Ascending aorta (tissue), 2 donors: ENCODE results near the gene STX5. TPM values are rescaled to one million over a fixed set of nuclear protein-coding genes. Genes with fewer than 3 reads are reported as not detected.

Source experiments
- DNase-seq, 2 donors: peaks; one replicate each; pipeline ENCODE4 v3.0.0-alpha.2; 2019; ENCODE audit warnings: low spot score in 2 of 2
- H3K27ac ChIP-seq, 2 donors: fragments of 200-600 bp; sonication (generic); one replicate each; pipeline ENCODE4 v1.5.1; 2016 to 2017; ENCODE audit warnings: mild to moderate bottlenecking in 1 of 2
- H3K27me3 ChIP-seq: fragments of 200-600 bp; sonication (generic); one replicate; pipeline ENCODE4 v1.5.1; 2017
- H3K36me3 ChIP-seq, 2 donors: fragments of 200-600 bp; sonication (generic); one replicate each; pipeline ENCODE4 v1.5.1; 2016
- H3K4me1 ChIP-seq, 2 donors: fragments of 200-600 bp; sonication (generic); one replicate each; pipeline ENCODE4 v1.5.1; 2016 to 2017; ENCODE audit warnings: mild to moderate bottlenecking in 1 of 2
- H3K4me3 ChIP-seq, 2 donors: fragments of 200-600 bp; sonication (generic); one replicate each; pipeline ENCODE4 v1.5.1; 2016 to 2017; ENCODE audit warnings: mild to moderate bottlenecking in 1 of 2
- H3K9me3 ChIP-seq, 2 donors: fragments of 200-600 bp; sonication (generic); one replicate each; pipeline ENCODE4 v1.5.1; 2016
- intact Hi-C: fragments of 100-400 bp; cut with DNase I; formaldehyde crosslinking; loops from one replicate; pipeline ENCODE4 v1.15.1; 2023
- total RNA-seq: library from RNA; depleted of rRNA; stranded (reverse); fragments of >200 nt; gene quantifications from one replicate; pipeline ENCODE4 v1.1.0, GENCODE V29; 2016
- TF ChIP-seq, protein P1 (sequence below), 3 experiments: fragments of 200-600 bp in 2 of 3; fragments of 450-650 bp in 1 of 3; sonication (generic) in 2 of 3; IDR thresholded peaks; one replicate each; pipeline ENCODE4 v1.5.1; 2016 to 2019; ENCODE audit warnings: antibody characterized with exemption in 3 of 3, mild to moderate bottlenecking in 1 of 3, moderate library complexity in 1 of 3

The STX5 gene, protein sequence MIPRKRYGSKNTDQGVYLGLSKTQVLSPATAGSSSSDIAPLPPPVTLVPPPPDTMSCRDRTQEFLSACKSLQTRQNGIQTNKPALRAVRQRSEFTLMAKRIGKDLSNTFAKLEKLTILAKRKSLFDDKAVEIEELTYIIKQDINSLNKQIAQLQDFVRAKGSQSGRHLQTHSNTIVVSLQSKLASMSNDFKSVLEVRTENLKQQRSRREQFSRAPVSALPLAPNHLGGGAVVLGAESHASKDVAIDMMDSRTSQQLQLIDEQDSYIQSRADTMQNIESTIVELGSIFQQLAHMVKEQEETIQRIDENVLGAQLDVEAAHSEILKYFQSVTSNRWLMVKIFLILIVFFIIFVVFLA
- 40.3 TPM for total RNA-seq

DNA sequence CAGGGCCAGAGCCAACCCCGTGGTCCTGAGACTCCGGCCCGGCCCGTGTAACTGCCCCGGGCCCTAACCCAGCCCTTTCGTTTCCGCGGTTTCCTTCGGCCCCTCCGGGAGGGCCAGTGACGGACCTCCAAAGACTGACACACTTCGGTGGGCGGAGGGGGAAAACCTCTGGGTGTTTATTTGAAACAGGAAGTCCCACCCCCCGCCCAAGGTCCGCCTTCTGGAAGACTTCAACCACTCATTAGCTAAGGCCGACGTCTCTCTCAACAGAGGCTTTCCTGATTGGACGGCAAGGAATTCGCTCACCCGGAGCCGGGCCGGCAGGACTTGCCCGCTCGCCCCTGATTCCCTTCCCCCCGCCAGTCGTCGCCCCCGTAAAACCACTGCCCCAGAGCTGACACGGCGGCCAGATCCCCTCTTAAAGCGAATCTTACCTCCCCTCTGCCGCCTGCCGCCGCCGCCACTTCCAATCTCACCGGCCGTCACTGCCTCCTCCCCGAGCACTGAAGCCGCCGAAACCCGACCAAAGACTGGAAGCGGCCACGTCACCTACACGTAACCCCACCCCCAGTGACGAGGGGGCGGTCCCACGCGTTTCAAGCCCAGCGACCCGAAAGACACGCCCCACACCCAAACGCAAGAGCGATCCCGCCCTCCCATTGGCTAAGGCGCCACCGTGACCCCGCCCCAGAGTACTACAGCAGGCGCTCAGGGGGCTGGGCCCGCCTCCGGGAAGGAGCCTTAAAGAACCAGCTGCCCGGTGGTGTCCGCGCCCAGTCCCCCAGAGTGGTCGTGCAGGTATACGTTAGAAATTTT lies at the start of gene STX5:
TSS of gene STX5 (minus strand) at position 532 of the 816 bp plus-strand sequence. CDS start 808 bp downstream, outside the sequence.
- TF ChIP-seq, protein P1, sequence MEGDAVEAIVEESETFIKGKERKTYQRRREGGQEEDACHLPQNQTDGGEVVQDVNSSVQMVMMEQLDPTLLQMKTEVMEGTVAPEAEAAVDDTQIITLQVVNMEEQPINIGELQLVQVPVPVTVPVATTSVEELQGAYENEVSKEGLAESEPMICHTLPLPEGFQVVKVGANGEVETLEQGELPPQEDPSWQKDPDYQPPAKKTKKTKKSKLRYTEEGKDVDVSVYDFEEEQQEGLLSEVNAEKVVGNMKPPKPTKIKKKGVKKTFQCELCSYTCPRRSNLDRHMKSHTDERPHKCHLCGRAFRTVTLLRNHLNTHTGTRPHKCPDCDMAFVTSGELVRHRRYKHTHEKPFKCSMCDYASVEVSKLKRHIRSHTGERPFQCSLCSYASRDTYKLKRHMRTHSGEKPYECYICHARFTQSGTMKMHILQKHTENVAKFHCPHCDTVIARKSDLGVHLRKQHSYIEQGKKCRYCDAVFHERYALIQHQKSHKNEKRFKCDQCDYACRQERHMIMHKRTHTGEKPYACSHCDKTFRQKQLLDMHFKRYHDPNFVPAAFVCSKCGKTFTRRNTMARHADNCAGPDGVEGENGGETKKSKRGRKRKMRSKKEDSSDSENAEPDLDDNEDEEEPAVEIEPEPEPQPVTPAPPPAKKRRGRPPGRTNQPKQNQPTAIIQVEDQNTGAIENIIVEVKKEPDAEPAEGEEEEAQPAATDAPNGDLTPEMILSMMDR (IDR thresholded peaks at IDR 0.05) = no peak
- Histone ChIP-seq H3K27ac (peak within 1 kb of the TSS; percentile 90 to 95), H3K4me3 (peak within 1 kb of the TSS; percentile 74 to 77), H3K4me1 (peaks cover 0 to 31% of the 10 kb centered on the region in 2 donors), H3K36me3 (peaks cover 22 to 32% of the 10 kb centered on the region in 2 donors), H3K27me3 (no peaks in the 10 kb centered on the region), H3K9me3 (no peaks in the 10 kb centered on the region)
- DNase-seq = peak; percentile 96 to 100
- intact Hi-C loops = loop anchor here (1.0 to 5.0 kb wide), 7 partner anchors 8 to 219 kb away; partner anchors contain the start of genes BSCL2, EML3, GNG3 and HNRNPUL2

DNA sequence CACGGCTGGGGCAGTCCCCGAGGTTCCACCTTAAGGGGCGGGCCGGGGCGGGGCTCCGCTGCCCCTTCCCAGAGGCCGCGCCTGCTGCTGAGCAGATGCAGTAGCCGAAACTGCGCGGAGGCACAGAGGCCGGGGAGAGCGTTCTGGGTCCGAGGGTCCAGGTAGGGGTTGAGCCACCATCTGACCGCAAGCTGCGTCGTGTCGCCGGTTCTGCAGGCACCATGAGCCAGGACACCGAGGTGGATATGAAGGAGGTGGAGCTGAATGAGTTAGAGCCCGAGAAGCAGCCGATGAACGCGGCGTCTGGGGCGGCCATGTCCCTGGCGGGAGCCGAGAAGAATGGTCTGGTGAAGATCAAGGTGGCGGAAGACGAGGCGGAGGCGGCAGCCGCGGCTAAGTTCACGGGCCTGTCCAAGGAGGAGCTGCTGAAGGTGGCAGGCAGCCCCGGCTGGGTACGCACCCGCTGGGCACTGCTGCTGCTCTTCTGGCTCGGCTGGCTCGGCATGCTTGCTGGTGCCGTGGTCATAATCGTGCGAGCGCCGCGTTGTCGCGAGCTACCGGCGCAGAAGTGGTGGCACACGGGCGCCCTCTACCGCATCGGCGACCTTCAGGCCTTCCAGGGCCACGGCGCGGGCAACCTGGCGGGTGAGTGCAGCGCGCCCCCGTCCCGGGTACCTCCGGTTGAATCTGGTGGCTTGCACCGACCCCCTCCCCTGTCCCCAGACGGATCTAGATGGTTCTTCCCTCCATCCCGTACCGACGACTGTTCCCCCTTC lies 49.1 kb upstream of the STX5 start, which contains the start of gene SLC3A2:
TSS of gene SLC3A2 (plus strand) at position 94 of the 776 bp plus-strand sequence. CDS start at position 222, 128 bp downstream.
- peak; percentile 70 to 94 for DNase-seq
- intact Hi-C loops = loop anchor here (1.0 to 10.0 kb wide), 4 partner anchors 19 to 734 kb away; partner anchors contain the start of genes NXF1 and PLAAT3
- peaks cover 30 to 38% of the 10 kb centered on the region in 2 donors for H3K36me3 ChIP-seq

DNA sequence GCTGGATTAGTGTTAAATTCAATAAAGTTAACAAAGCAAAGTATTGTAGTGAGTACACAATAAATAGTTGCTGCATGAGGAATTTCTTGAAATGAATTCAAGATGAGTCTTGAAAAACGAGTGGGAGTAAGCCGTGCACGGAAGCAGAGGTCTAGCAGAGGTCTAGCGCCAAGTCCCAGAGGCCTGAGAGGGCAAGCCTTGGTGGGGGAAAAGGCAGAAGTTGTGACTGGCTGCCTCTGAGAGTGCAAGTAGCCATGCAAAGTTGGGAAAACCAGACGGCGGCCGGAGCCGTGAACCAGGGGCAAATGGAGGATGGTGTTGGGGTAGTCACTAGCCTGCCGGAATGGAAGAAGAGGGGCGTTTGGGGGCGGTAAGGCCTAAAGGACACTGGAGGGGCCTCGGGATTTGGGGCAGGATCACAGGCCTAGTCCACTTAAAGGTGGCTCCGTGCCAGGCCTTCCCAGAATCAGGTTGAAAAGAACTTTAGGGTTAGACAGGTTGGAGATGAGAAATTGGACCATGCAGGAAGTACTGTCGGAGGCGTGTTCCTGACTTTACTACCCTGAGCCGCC lies 48.5 kb upstream of the STX5 start:
- no peaks in the 10 kb centered on the region for H3K9me3 ChIP-seq
- DNase-seq = peak in 1 of 2 donors; percentile 86
- H3K4me3 ChIP-seq = peak overlapping the region; percentile 56 to 95
- peak overlapping the region; percentile 91 to 98 for H3K27ac ChIP-seq
- H3K4me1 ChIP-seq = peaks cover 17 to 42% of the 10 kb centered on the region in 2 donors
- peaks cover 23 to 31% of the 10 kb centered on the region in 2 donors for H3K36me3 ChIP-seq
- intact Hi-C loops = loop anchor here (1.0 to 10.0 kb wide), 3 partner anchors 18 to 734 kb away; partner anchors contain the start of gene PLAAT3
- H3K27me3 ChIP-seq = no peaks in the 10 kb centered on the region
- TF ChIP-seq, protein P1 (IDR thresholded peaks at IDR 0.05) = no peak

More for the DNA sequence above, 49.1 kb upstream of the STX5 start, which contains the start of gene SLC3A2:
- H3K27ac ChIP-seq = peak within 1 kb of the TSS; percentile 91 to 98
- peak within 1 kb of the TSS; percentile 56 to 95 for H3K4me3 ChIP-seq
- peaks cover 17 to 44% of the 10 kb centered on the region in 2 donors for H3K4me1 ChIP-seq
- no peaks in the 10 kb centered on the region for H3K27me3 ChIP-seq
- TF ChIP-seq, protein P1 (IDR thresholded peaks at IDR 0.05) = peak; percentile 64 to 89 (median 85)
- no peaks in the 10 kb centered on the region for H3K9me3 ChIP-seq

DNA sequence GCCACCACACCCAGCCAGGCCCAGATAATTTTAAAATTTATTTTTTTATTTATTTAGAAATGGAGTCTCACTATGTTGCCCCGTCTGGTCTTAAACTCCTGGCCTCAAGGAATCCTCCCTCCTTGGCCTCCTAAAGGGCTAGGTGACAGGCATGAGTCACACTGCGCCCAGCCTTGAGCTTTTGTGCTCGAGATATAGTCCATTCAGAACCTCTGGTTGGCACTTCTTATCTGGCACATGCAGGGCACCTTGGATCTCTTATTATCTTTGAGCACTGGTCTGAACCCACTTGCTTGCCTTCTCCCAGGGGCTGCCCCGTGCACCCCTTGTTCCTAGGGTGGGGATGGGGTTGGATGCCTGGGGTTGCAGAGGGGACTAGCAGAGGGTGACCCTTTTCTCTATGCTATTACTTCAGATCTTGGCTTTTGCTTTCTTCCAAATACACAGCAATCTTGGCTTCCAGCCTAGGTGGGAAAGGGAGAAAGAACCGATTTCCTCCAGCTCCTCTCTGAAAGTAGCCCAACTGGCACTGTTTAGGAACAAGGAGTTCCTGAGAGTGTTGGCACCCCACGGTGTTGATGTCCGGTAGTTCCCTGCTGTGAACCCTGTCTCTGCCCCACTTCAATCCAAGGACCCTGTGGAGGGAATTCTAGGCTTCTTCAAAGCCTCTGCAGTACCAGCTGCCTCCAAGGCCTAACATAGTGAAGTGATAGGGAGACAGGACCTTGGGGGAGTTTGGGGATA lies 47.6 kb upstream of the STX5 start:
- Histone ChIP-seq H3K4me3 (peak overlapping the region; percentile 56 to 95), H3K4me1 (peaks cover 17 to 36% of the 10 kb centered on the region in 2 donors), H3K27ac (peak overlapping the region; percentile 91 to 98), H3K27me3 (no peaks in the 10 kb centered on the region), H3K36me3 (peaks cover 14 to 22% of the 10 kb centered on the region in 2 donors), H3K9me3 (no peaks in the 10 kb centered on the region)
- TF ChIP-seq, protein P1 (IDR thresholded peaks at IDR 0.05) = no peak
- DNase-seq = peak; percentile 11 to 70
- intact Hi-C loops = no loop called here
